Measurements from ENCODE around the gene IL17REL.

Gene IL17REL

GRCh38 chr22:50048836-50049235, 36.3 kb upstream of the IL17REL start:
- no peak for DNase-seq (ENCODE audit: low spot score)
- TF ChIP-seq CTCF (IDR thresholded peaks at IDR 0.05): no peak
- Histone ChIP-seq H3K27ac (no peak overlapping the region), H3K4me3 (no peak overlapping the region)

GRCh38 chr22:50048061-50048765, 35.6 kb upstream of the IL17REL start:
- no peak for TF ChIP-seq CTCF (IDR thresholded peaks at IDR 0.05)
- H3K27ac ChIP-seq: no peak overlapping the region
- no peak for DNase-seq (ENCODE audit: low spot score)
- no peak overlapping the region for H3K4me3 ChIP-seq

- TF ChIP-seq CTCF (IDR thresholded peaks at IDR 0.05): no peak
- no peak for DNase-seq (ENCODE audit: low spot score)
- Histone ChIP-seq H3K27ac (no peak overlapping the region), H3K4me3 (no peak overlapping the region)
Measured at GRCh38 chr22:50047346-50047745, 34.8 kb upstream of the IL17REL start.

- TF ChIP-seq CTCF (IDR thresholded peaks at IDR 0.05): no peak
- no peak for DNase-seq (ENCODE audit: low spot score)
- Histone ChIP-seq H3K27ac (no peak overlapping the region), H3K4me3 (no peak overlapping the region)
Measured at GRCh38 chr22:50046481-50047245, 34.1 kb upstream of the IL17REL start.

GRCh38 chr22:50046019-50046415, 33.5 kb upstream of the IL17REL start:
- TF ChIP-seq CTCF (IDR thresholded peaks at IDR 0.05): no peak
- Histone ChIP-seq H3K27ac (no peak overlapping the region), H3K4me3 (no peak overlapping the region)
- DNase-seq (ENCODE audit: low spot score): no peak

- no peak for TF ChIP-seq CTCF (IDR thresholded peaks at IDR 0.05)
- H3K27ac ChIP-seq: no peak overlapping the region
- DNase-seq (ENCODE audit: low spot score): no peak
- H3K4me3 ChIP-seq: no peak overlapping the region
Measured at GRCh38 chr22:50045211-50046018, 32.9 kb upstream of the IL17REL start.
